ENCODE results near the gene SPEM1.

GRCh38 chr17:7437950-7438614, 18.0 kb downstream of the SPEM1 start:
- TF ChIP-seq GATA2 (IDR thresholded peaks at IDR 0.05; ENCODE audit: low read depth, low read length) (no peak), GATA3 (IDR thresholded peaks at IDR 0.05; ENCODE audit: low read depth, low read length) (no peak)

All from SH-SY5Y (cell line).